ENCODE measurements around the gene PLEKHH3.

Gene PLEKHH3, protein sequence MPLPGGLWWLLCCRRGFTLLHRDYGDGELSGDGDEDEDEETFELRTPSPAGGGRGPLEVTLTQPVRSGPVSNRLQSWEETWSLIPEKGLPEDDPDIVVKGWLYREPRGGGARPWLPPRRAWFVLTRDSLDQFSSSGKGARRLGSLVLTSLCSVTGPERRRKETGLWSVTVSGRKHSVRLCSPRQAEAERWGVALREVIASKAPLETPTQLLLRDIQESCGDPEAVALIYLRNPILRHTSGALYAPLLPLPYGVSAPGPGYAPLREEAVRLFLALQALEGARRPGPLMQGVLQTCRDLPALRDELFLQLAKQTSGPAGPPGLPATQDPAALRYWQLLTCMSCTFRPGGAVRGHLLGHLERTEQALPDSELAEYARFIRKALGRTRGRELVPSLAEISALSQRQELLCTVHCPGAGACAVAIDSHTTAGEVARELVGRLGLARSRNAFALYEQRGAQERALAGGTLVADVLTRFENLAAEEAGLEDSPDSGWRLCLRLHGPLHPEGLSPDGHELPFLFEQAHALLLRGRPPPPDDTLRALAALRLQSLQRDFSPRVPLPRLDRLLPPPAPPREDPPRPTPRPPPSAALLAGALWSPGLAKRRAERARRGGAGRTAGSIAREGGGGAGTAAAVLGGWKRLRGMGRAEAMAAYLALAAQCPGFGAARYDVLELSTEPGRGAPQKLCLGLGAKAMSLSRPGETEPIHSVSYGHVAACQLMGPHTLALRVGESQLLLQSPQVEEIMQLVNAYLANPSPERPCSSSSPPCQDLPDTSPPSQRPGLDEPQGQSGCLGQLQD

DNA sequence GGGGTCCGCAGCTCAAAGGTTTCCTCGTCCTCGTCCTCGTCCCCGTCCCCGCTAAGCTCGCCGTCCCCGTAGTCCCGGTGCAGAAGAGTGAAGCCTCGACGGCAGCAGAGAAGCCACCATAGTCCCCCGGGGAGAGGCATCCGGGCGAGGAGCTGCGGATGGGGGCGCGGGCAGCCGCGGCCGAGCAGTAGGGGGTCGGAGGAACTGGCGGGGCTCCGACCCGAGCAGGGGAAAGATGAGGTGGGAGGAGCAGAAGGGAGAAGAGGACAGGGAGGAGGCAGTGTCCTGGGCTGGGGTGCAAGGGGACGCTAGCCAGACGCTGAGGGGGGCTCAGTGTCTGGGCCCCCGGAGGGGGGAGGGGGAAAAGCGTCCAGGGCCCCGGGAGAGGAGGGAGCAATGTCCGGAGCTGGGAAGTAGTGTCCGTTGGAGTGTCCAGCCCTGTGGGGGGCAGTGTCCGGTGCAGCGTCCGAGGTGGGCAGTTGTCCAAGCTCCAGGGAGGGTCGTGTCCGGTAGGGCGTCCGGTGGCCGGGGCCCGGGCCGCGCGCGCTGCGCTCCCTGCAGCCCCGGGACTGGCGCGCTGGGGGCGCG, at the start of gene PLEKHH3:
Gene PLEKHH3 (minus strand): TSS at position 571 of the 588 bp plus-strand sequence. CDS start 431 bp downstream, at position 140.
- peak; percentile 27 for DNase-seq

- DNase-seq, result no peak
Measured at GRCh38 chr17:42725143-42725542, 48.3 kb upstream of the PLEKHH3 start.

- no peak for DNase-seq
Measured at GRCh38 chr17:42723636-42724035, 46.8 kb upstream of the PLEKHH3 start.

GRCh38 chr17:42720996-42721583, 44.3 kb upstream of the PLEKHH3 start:
- DNase-seq, result peak; percentile 43

DNA sequence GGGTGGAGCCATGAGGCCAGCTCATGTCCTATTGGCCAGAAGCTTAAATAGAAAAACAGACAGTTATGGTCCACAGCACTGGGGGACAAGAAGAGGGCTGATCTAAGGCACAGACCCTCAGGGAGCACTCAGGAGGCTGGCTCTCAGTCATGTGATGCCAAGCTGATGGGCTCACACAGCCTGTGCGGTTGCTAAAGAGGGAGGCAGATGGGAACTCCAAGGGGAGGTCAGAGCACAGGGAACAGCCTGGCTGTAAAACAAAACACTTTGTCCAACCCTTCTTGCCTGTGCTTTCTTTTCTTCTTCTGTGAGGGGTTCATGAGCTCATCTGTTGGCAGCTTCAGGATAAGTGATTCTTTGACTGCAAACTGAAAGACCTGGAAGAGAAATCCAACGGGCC, 32.8 kb upstream of the PLEKHH3 start:
- no peak for DNase-seq

DNA sequence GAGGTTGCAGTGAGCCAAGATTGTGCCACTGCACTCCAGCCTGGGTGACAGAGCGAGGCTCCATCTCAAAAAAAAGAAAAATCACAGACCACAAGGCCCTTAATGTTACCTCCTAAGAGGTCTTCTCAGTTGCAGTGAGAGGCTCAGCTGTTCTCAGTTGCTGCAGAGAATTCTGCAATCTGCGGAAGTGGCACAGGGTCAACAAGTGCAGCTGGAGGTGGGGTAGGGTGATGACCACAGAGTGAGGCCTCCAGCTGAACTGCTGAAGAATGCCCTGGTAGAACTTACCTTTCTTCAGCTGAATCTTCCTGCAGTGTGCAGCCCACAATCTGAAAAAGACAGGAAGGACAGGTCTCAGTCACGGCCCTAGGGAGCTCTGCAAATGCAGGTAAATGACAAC, 31.8 kb upstream of the PLEKHH3 start:
- no peak for DNase-seq

GRCh38 chr17:42706732-42707131, 29.9 kb upstream of the PLEKHH3 start:
- DNase-seq, result peak; percentile 60

DNA sequence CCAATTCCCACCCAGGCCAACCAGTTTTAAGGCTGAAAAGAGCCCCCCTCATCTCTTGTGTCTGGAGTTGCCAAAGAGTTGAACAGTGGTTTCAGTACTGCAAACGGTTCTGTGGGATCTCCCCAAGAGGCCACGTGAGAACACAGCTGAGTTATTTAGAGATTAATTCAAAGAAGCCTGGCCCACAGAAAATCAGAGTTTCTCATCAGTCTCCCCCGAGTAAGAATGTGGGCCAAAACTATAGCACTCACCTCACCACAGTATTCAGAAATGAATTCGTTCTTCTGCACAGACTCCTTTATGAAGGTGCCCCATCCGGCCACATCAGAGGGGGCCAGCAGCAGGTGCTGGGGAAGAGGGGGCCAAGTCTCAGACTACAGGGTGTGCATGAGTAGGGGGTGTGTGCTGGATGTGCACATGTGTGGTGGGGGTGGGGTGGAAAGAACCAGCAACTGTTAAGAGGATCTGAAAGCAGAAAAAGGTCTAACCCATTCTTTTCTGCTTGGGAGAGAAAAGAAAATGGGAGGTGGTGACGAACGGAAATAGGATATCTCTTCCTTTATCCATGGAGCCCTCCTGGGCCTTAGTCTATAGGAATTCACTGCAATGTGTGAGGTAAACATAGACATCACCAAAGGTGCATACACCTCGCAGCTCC, 28.2 kb upstream of the PLEKHH3 start:
- DNase-seq, result no peak

DNA sequence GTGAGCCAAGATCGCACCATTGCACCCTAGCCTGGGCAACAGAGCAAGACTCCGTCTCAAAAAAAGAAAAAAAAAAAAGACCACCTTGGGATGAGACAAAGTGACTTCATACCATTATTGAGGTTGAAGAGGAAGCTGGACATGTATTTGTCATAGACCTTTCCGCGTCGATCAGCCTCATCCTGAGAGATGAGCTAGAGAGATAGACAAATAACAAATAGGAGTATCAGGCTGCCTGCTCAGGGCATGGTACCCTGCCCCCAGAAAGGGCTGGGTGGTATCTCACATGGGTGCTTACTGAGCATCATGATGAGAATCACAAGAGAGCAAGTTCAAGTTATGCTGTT, 27.7 kb upstream of the PLEKHH3 start:
- no peak for DNase-seq

- no peak for DNase-seq
Measured at GRCh38 chr17:42702446-42702845, 25.7 kb upstream of the PLEKHH3 start.

DNA sequence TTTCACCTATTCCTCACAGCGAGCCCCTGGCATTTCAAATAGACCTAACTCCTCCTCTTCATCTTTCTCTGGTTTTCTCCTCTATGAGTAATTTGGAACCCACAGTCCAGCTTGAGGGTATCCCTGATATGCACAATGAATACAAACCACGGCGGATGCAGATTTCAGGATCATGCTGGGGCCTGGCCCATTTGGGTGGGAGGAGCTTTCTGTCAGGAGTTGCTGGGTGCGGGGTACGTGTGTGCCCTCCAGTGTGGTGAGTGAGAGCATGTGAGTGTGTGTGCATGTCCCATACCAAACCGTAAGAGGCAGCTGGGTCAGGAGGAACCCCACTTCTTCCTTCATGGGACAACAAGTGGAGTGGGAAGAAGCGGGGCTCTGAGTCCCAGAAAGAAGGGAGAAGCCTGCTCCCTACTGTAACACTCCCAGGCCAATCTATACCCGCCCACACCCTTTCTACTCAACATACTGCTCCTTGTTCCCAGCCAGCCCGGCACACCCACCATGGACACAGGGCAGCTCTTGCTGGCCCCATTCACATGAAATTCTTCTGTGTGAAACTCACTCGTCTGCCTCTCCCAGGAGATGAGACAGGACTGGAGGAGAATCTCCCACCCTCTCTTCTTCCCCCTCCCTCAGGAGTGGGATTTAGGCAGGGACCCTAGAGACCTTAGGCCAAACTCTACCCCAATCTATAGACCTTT, 23.9 kb upstream of the PLEKHH3 start:
- DNase-seq, result no peak

- no peak for DNase-seq
Measured at GRCh38 chr17:42699415-42699740, 22.6 kb upstream of the PLEKHH3 start.

DNA sequence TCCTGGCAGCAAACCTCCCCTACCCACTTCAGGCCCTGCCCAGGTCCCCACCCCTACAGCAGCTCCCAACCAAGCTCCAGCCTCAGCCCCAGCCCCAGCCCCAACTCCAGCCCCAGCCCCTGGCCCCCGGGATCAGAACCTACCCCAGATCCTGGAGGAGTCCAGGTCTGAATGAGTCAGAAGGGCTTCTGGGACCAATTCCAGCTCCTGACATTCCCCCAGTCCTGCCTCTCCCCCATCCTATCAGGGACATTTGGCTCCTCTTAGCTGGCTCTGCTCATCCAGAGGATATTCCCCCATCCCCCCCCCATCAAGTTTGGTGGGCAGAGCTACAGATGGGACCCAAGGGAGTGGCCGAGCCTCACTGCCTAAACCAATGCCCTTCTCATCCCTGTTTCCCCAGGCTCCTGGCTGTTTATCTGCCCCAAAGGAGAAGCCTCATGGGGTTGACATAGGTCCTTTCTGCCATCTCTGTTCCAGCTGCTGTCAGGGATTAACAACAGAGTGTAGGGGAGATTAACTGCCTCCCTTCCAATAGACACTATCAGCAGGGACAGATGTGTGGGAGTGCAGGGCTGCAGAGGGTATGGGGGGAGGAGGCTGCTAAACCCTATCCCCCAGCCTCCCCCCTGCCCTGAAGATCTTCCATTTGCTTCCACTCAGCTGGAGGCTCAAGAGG, 22.1 kb upstream of the PLEKHH3 start:
- DNase-seq, result no peak

DNA sequence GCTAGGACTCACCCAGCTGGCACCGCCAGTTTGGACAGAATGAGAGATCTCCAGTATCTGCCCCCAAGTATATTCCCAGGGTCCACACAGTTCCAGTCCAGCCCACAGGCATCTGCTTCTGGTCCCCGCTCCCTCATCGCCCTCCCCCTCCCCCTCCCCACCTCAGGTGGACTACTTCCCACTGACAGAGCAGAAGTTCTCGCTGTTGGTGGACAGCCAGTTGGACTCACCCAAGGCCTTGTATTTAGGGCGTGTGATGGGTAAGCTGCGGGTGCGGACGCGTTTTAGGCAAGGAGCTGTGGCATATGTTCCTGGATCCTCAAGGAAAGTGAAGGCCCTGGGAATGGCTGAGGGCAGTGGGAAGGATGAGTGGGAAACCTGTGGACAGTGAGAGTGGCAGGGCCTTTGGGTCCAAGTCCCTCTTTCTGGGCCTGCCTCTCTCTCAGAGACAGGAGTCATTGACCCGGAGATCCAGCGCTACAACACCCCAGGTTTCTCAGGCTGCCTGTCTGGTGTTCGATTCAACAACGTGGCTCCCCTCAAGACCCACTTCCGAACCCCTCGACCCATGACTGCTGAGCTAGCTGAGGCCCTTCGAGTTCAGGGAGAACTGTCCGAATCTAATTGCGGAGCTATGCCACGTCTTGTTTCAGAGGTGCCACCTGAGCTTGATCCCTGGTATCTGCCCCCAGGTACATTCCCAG, 20.5 kb upstream of the PLEKHH3 start:
- DNase-seq, result no peak

- DNase-seq, result no peak
Measured at GRCh38 chr17:42695500-42695899, 18.7 kb upstream of the PLEKHH3 start.

DNA sequence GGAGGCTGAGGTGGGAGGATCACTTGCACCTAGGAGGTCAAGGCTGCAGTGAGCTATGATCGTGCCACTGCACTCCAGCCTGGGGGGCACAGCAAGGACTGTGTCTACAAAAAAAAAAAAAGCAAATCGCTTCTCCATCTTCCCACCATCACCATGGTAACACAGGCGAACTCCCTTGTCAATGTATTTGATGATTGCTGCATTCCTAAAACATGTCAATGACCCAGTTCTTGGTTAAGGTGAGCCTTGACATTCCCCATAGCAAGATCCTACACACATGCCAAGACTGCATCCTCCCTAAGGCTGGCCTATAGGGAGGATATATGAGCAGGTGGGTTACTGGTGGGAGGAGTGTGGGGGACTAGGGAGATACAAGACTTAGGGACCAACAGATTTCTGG, 17.7 kb upstream of the PLEKHH3 start:
- DNase-seq, result no peak

DNA sequence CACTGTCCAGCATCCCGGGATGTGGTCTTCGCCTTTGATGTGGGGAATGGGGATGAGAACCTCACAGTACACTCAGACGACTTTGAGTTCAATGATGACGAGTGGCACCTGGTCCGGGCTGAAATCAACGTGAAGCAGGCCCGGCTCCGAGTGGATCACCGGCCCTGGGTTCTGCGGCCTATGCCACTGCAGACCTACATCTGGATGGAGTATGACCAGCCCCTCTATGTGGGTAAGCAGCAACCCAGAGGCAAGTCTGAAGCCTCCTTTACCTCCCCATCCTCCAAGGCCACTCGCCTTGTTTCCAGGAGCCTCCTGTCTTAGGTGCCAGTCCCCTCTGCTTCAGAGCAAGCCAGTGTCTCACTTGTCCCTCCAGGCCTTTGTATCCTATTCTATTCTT, 15.7 kb upstream of the PLEKHH3 start:
- no peak for DNase-seq

DNA sequence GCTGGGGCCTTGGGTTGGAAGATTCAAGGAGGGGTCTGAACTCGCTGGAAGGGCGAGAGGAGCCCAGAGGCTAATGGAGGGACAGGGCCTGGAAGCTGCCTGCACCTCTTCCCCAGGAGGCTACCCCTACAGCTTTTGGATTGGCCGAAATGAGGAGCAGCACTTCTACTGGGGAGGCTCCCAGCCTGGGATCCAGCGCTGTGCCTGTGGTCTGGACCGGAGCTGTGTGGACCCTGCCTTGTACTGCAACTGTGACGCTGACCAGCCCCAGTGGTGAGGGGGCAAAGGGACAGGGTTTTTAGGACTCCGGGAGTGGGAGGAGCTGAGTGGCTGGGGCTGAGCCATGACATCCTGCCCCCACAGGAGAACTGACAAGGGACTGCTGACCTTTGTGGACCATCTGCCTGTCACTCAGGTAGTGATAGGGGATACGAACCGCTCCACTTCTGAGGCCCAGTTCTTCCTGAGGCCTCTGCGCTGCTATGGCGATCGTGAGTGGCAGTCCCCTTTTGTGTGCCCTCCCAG, 14.3 kb upstream of the PLEKHH3 start:
- no peak for DNase-seq

- no peak for DNase-seq
Measured at GRCh38 chr17:42690596-42690995, 13.8 kb upstream of the PLEKHH3 start.

- DNase-seq, result no peak
Measured at GRCh38 chr17:42687707-42688320, 11.0 kb upstream of the PLEKHH3 start.

All from CD4-positive, alpha-beta T cell treated with Interleukin-17A for 4 hours (primary cell).